K562 (cell line): ENCODE measurements around the gene CYP2A6. TPM values are rescaled to one million over a fixed set of nuclear protein-coding genes. Genes with fewer than 3 reads are reported as not detected.
A peak's percentile ranks its signal among the peaks of the same experiment; 100 is the strongest.
"Not testable (repeated sequence)": the region's sequence is repeated elsewhere in the genome, so short reads cannot be mapped to it uniquely, and the experiment has no call there.

Experiments
- ARID1B ChIP-seq: fragments of 450-650 bp; IDR thresholded peaks from 2 replicates; pipeline ENCODE4 v1.6.1; 2016; ENCODE audit warnings: antibody characterized with exemption, mild to moderate bottlenecking, inconsistent platforms
- ATF7 ChIP-seq: fragments of 450-650 bp; IDR thresholded peaks from 2 replicates; pipeline ENCODE4 v1.7.1; 2014; ENCODE audit warnings: mild to moderate bottlenecking, moderate library complexity
- CREB1 ChIP-seq, 2 experiments: sonication (generic) in 1 of 2; formaldehyde crosslinking in 1 of 2; IDR thresholded peaks; 2 replicates each; pipeline versions ENCODE4 v1.6.1 to v1.8.0; 2012 to 2022; ENCODE audit warnings: inconsistent platforms in 1 of 2, mild to moderate bottlenecking in 1 of 2, missing genetic modification reagents in 1 of 2, moderate library complexity in 1 of 2
- CXXC5 ChIP-seq: fragments of 250-450 bp; sonication (Bioruptor Pico); IDR thresholded peaks from 2 replicates; pipeline ENCODE4 v1.8.0; 2022; ENCODE audit warnings: inconsistent platforms, mild to moderate bottlenecking, moderate library complexity
- MAFK ChIP-seq: IDR thresholded peaks from 2 replicates; pipeline ENCODE4 v1.6.1; 2011; ENCODE audit warnings: low read length, improper control_type of control experiment
- MYC ChIP-seq, 2 experiments: fragments of 250-450 bp in 1 of 2; sonication (Bioruptor Pico) in 1 of 2; IDR thresholded peaks; 2 replicates each; pipeline versions ENCODE4 v1.5.1 to v1.6.1; 2012 to 2021; ENCODE audit warnings: low read depth in 2 of 2, borderline replicate concordance in 1 of 2, improper control_type of control experiment in 1 of 2, low read length in 1 of 2, mild to moderate bottlenecking in 1 of 2, moderate library complexity in 1 of 2
- NCOR1 ChIP-seq: fragments of 450-650 bp; IDR thresholded peaks from 2 replicates; pipeline ENCODE4 v1.6.1; 2016; ENCODE audit warnings: mild to moderate bottlenecking, moderate library complexity
- NR4A1 ChIP-seq, 2 experiments: fragments of 250-450 bp in 1 of 2; fragments of 450-650 bp in 1 of 2; sonication (Bioruptor Pico) in 1 of 2; IDR thresholded peaks; 2 replicates each; pipeline versions ENCODE4 v1.4.0 to v1.6.1; 2016 to 2020; ENCODE audit warnings: mild to moderate bottlenecking in 2 of 2, missing compliant biosample characterization in 1 of 2, missing genetic modification characterization in 1 of 2, moderate library complexity in 1 of 2
- SMARCA5 ChIP-seq: fragments of 450-650 bp; IDR thresholded peaks from 2 replicates; pipeline ENCODE4 v1.6.1; 2016
- SOX6 ChIP-seq: fragments of 450-650 bp; IDR thresholded peaks from 2 replicates; pipeline ENCODE4 v1.6.1; 2014; ENCODE audit warnings: mild to moderate bottlenecking
- TBL1XR1 ChIP-seq, 2 experiments: IDR thresholded peaks; 2 replicates each; pipeline ENCODE4 v1.6.1; 2012; ENCODE audit warnings: improper control_type of control experiment in 2 of 2, low read length in 2 of 2, mild to moderate bottlenecking in 1 of 2
- TCF3 ChIP-seq: sonication (generic); formaldehyde crosslinking; IDR thresholded peaks from 2 replicates; pipeline ENCODE4 v1.4.0; 2020; ENCODE audit warnings: mild to moderate bottlenecking, missing genetic modification reagents
- polyA plus RNA-seq, 8 experiments: library from polyadenylated mRNA; depleted of rRNA in 4 of 8; stranded (reverse) in 5 of 8; unstranded in 3 of 8; fragments of >200 nt; fragmentation: Nextera tagmentation in 2 of 8; fragmentation: Illumina TruSeq in 1 of 8; extraction: Ambion mirVana in 2 of 8; extraction: Trizol in 1 of 8; gene quantifications; 2 replicates each; pipeline versions ENCODE4 v1.2.1 to v1.2.3, GENCODE V29; 2011 to 2014; ENCODE audit warnings: inconsistent platforms in 1 of 8, missing spikeins in 1 of 8
- total RNA-seq, 7 experiments: library from RNA; depleted of rRNA in 6 of 7; stranded (reverse); fragments of >200 nt in 6 of 7; fragmentation: Illumina TruSeq in 2 of 7; extraction: Trizol in 2 of 7; gene quantifications; 2 replicates each; pipeline versions ENCODE4 v1.2.1 to v1.2.3, GENCODE V29; 2011 to 2021; ENCODE audit warnings: low replicate concordance in 1 of 7
- TF ChIP-seq, protein P1 (sequence below): fragments of 450-650 bp; IDR thresholded peaks from 2 replicates; pipeline ENCODE4 v1.6.1; 2017; ENCODE audit warnings: antibody characterized with exemption, mild to moderate bottlenecking
- TF ChIP-seq, protein P2 (sequence below): fragments of 200-800 bp; sonication (Bioruptor generic); IDR thresholded peaks from 2 replicates; pipeline ENCODE4 v1.6.1; 2017; ENCODE audit warnings: missing genetic modification characterization, missing compliant biosample characterization
- TF ChIP-seq, protein P3 (sequence below), 2 experiments: fragments of 450-650 bp; IDR thresholded peaks; 2 replicates each; pipeline ENCODE4 v1.6.1; 2018; ENCODE audit warnings: mild to moderate bottlenecking in 2 of 2, low read depth in 1 of 2; ENCODE audit not compliant: partially characterized antibody in 2 of 2

CYP2A6 gene
- total and polyA plus RNA-seq, 9 of the 15 experiments (the other 6 are each of a cell fraction or from before 2014, with no cell fraction given) = 0.31 TPM; not detected in 8

DNA sequence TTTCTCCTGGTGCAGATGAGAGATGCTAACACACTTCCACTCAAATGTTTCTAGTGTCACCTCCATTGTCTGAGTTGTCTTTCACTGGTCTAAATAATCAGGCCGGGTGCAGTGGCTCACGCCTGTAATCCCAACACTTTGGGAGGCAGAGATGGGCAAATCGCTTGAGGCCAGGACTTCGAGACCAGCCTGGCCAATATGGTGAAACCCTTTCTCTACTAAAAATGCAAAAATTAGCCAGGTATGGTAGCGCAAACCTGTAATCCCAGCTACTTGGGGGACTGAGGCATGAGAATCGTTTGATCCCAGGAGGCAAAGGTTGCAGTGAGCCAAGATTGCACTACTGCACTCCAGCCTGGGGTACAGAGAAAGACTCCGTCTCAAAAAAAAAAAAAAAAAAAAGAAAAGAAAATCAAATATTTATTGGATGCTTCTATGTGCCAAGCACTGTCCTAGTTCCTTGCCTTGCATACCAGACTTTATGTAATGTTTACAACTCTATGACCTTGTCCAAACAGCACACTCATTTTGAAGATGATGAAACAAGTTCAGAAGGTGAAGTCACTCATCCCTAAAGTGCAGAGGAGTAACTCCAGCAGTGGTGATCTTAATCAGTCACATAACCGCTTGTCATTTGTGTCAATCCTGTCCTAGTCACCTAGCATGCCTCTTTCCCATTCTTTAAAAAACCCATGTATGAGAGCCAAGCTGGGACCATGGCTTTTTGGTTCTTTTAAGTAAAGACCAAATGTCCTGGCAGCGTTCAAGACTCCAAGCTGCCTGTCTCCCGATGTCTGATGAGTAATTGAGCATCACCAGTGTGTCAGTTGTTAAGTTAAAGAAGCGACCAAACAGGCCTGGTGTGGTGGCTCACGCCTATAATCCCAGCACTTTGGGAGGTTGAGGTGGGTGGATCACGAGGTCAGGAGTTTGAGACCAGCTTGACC, 46.9 kb upstream of the CYP2A6 start (continued):
- peak in 1 of 2 experiments; percentile 72; a peak in 2 of 4 replicates for TF ChIP-seq TBL1XR1 (IDR thresholded peaks at IDR 0.05; ENCODE audit: low read length in 2 of 2)
- TF ChIP-seq, protein P1, sequence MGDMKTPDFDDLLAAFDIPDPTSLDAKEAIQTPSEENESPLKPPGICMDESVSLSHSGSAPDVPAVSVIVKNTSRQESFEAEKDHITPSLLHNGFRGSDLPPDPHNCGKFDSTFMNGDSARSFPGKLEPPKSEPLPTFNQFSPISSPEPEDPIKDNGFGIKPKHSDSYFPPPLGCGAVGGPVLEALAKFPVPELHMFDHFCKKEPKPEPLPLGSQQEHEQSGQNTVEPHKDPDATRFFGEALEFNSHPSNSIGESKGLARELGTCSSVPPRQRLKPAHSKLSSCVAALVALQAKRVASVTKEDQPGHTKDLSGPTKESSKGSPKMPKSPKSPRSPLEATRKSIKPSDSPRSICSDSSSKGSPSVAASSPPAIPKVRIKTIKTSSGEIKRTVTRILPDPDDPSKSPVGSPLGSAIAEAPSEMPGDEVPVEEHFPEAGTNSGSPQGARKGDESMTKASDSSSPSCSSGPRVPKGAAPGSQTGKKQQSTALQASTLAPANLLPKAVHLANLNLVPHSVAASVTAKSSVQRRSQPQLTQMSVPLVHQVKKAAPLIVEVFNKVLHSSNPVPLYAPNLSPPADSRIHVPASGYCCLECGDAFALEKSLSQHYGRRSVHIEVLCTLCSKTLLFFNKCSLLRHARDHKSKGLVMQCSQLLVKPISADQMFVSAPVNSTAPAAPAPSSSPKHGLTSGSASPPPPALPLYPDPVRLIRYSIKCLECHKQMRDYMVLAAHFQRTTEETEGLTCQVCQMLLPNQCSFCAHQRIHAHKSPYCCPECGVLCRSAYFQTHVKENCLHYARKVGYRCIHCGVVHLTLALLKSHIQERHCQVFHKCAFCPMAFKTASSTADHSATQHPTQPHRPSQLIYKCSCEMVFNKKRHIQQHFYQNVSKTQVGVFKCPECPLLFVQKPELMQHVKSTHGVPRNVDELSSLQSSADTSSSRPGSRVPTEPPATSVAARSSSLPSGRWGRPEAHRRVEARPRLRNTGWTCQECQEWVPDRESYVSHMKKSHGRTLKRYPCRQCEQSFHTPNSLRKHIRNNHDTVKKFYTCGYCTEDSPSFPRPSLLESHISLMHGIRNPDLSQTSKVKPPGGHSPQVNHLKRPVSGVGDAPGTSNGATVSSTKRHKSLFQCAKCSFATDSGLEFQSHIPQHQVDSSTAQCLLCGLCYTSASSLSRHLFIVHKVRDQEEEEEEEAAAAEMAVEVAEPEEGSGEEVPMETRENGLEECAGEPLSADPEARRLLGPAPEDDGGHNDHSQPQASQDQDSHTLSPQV = peak; percentile 84; the same call in 1 of the 2 replicates
- TF ChIP-seq, protein P2, sequence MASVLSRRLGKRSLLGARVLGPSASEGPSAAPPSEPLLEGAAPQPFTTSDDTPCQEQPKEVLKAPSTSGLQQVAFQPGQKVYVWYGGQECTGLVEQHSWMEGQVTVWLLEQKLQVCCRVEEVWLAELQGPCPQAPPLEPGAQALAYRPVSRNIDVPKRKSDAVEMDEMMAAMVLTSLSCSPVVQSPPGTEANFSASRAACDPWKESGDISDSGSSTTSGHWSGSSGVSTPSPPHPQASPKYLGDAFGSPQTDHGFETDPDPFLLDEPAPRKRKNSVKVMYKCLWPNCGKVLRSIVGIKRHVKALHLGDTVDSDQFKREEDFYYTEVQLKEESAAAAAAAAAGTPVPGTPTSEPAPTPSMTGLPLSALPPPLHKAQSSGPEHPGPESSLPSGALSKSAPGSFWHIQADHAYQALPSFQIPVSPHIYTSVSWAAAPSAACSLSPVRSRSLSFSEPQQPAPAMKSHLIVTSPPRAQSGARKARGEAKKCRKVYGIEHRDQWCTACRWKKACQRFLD = peak; percentile 59; the same call in 1 of the 2 replicates
- peak; percentile 54 for TF ChIP-seq TCF3 (CRISPR knock-in tag)
- TF ChIP-seq, protein P3, sequence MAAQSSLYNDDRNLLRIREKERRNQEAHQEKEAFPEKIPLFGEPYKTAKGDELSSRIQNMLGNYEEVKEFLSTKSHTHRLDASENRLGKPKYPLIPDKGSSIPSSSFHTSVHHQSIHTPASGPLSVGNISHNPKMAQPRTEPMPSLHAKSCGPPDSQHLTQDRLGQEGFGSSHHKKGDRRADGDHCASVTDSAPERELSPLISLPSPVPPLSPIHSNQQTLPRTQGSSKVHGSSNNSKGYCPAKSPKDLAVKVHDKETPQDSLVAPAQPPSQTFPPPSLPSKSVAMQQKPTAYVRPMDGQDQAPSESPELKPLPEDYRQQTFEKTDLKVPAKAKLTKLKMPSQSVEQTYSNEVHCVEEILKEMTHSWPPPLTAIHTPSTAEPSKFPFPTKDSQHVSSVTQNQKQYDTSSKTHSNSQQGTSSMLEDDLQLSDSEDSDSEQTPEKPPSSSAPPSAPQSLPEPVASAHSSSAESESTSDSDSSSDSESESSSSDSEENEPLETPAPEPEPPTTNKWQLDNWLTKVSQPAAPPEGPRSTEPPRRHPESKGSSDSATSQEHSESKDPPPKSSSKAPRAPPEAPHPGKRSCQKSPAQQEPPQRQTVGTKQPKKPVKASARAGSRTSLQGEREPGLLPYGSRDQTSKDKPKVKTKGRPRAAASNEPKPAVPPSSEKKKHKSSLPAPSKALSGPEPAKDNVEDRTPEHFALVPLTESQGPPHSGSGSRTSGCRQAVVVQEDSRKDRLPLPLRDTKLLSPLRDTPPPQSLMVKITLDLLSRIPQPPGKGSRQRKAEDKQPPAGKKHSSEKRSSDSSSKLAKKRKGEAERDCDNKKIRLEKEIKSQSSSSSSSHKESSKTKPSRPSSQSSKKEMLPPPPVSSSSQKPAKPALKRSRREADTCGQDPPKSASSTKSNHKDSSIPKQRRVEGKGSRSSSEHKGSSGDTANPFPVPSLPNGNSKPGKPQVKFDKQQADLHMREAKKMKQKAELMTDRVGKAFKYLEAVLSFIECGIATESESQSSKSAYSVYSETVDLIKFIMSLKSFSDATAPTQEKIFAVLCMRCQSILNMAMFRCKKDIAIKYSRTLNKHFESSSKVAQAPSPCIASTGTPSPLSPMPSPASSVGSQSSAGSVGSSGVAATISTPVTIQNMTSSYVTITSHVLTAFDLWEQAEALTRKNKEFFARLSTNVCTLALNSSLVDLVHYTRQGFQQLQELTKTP (IDR thresholded peaks at IDR 0.05; ENCODE audit: low read depth in 1 of 2, partially characterized antibody in 2 of 2) = peak; percentile 45 to 49
- TF ChIP-seq ARID1B = peak; percentile 80
- TF ChIP-seq CREB1 (IDR thresholded peaks at IDR 0.05) = peak; percentile 61; the same call in 1 of the 2 replicates
- peak; percentile 23; the same call in 1 of the 2 replicates for TF ChIP-seq CREB1 (CRISPR knock-in tag; IDR thresholded peaks at IDR 0.05)
- peak; percentile 53; the same call in 1 of the 2 replicates for TF ChIP-seq NCOR1
- TF ChIP-seq SOX6 = peak; percentile 80
- TF ChIP-seq NR4A1 (CRISPR knock-in tag; IDR thresholded peaks at IDR 0.05); MYC (CRISPR knock-in tag; IDR thresholded peaks at IDR 0.05; ENCODE audit: borderline replicate concordance, low read depth): not testable (repeated sequence)
- peak; percentile 65 for TF ChIP-seq NR4A1 (tag; IDR thresholded peaks at IDR 0.05)
- peak; percentile 24; the same call in 1 of the 2 replicates for TF ChIP-seq MAFK
- peak; percentile 12; the same call in 1 of the 2 replicates for TF ChIP-seq SMARCA5
- peak; percentile 50 for TF ChIP-seq CXXC5 (CRISPR knock-in tag)
- TF ChIP-seq MYC (IDR thresholded peaks at IDR 0.05; ENCODE audit: low read depth, low read length) = peak; percentile 76
- peak; percentile 96 for TF ChIP-seq ATF7
